Activated naive CD8-positive, alpha-beta T cell treated with anti-CD3 and anti-CD28 coated beads for 36 hours (primary cell): ENCODE measurements around the gene SEMA4D. TPM values are rescaled to one million over a fixed set of nuclear protein-coding genes. Genes with fewer than 3 reads are reported as not detected.
A peak's percentile ranks its signal among the peaks of the same experiment; 100 is the strongest.

Experiments
- DNase-seq: peaks from one replicate; pipeline ENCODE4 v3.0.0; 2021
- H3K27ac Mint-ChIP-seq: one replicate; pipeline ENCODE4 v1.8.0; 2022; ENCODE audit warnings: mild to moderate bottlenecking, moderate library complexity, mixed read lengths
- H3K27me3 Mint-ChIP-seq: one replicate; pipeline ENCODE4 v1.8.0; 2022; ENCODE audit warnings: mild to moderate bottlenecking, mixed read lengths
- H3K36me3 Mint-ChIP-seq: one replicate; pipeline ENCODE4 v1.8.0; 2021; ENCODE audit warnings: mild to moderate bottlenecking, mixed read lengths
- H3K4me1 Mint-ChIP-seq: one replicate; pipeline ENCODE4 v1.8.0; 2021; ENCODE audit warnings: mixed read lengths
- H3K4me3 Mint-ChIP-seq: one replicate; pipeline ENCODE4 v1.8.0; 2022; ENCODE audit warnings: mild to moderate bottlenecking, moderate library complexity, mixed read lengths
- H3K9me3 Mint-ChIP-seq: one replicate; pipeline ENCODE4 v1.8.0; 2022; ENCODE audit warnings: mixed read lengths
- total RNA-seq, 2 experiments: library from RNA; stranded (reverse); gene quantifications; one replicate each; pipeline ENCODE4 v1.2.3, GENCODE V29; 2021

SEMA4D gene
- total RNA-seq: 100 to 1,000 TPM; 239 to 245 TPM

GRCh38 chr9:89497978-89498851 lies at the start of gene SEMA4D:
Gene SEMA4D, minus strand, starts transcription at chr9:89498113. Its CDS starts 92,657 bp downstream, at chr9:89405456.
- no peaks in the 10 kb centered on the region for H3K9me3 Mint-ChIP-seq
- peaks cover 68% of the 10 kb centered on the region for H3K4me1 Mint-ChIP-seq
- H3K27ac Mint-ChIP-seq: peak within 1 kb of the TSS; percentile 92
- H3K27me3 Mint-ChIP-seq: no peaks in the 10 kb centered on the region
- H3K4me3 Mint-ChIP-seq: peak within 1 kb of the TSS; percentile 89
- DNase-seq: peak; percentile 58
- H3K36me3 Mint-ChIP-seq: peaks cover 28% of the 10 kb centered on the region

GRCh38 chr9:89547000-89547399 lies 49.1 kb upstream of the SEMA4D start:
- H3K27ac Mint-ChIP-seq: no peak overlapping the region
- DNase-seq: no peak
- peaks cover 15% of the 10 kb centered on the region for H3K36me3 Mint-ChIP-seq
- H3K27me3 Mint-ChIP-seq: no peaks in the 10 kb centered on the region
- peaks cover 26% of the 10 kb centered on the region for H3K4me1 Mint-ChIP-seq
- no peak overlapping the region for H3K4me3 Mint-ChIP-seq
- peaks cover 19% of the 10 kb centered on the region for H3K9me3 Mint-ChIP-seq

- no peak overlapping the region for H3K4me3 Mint-ChIP-seq
- peaks cover 15% of the 10 kb centered on the region for H3K36me3 Mint-ChIP-seq
- peaks cover 41% of the 10 kb centered on the region for H3K4me1 Mint-ChIP-seq
- no peak for DNase-seq
- no peak overlapping the region for H3K27ac Mint-ChIP-seq
- H3K27me3 Mint-ChIP-seq: no peaks in the 10 kb centered on the region
- H3K9me3 Mint-ChIP-seq: peaks cover 19% of the 10 kb centered on the region
Observed at GRCh38 chr9:89544279-89544661, 46.4 kb upstream of the SEMA4D start.

- H3K4me1 Mint-ChIP-seq: peaks cover 41% of the 10 kb centered on the region
- no peak overlapping the region for H3K4me3 Mint-ChIP-seq
- H3K9me3 Mint-ChIP-seq: peaks cover 19% of the 10 kb centered on the region
- DNase-seq: no peak
- H3K27ac Mint-ChIP-seq: no peak overlapping the region
- H3K27me3 Mint-ChIP-seq: no peaks in the 10 kb centered on the region
- H3K36me3 Mint-ChIP-seq: peaks cover 15% of the 10 kb centered on the region
Observed at GRCh38 chr9:89543621-89544278, 45.8 kb upstream of the SEMA4D start.

GRCh38 chr9:89543111-89543510 lies 45.2 kb upstream of the SEMA4D start:
- Mint-ChIP-seq H3K36me3 (peaks cover 15% of the 10 kb centered on the region), H3K27ac (no peak overlapping the region), H3K4me1 (peaks cover 44% of the 10 kb centered on the region), H3K4me3 (no peak overlapping the region), H3K9me3 (peaks cover 19% of the 10 kb centered on the region), H3K27me3 (no peaks in the 10 kb centered on the region)
- no peak for DNase-seq

GRCh38 chr9:89542401-89543021 lies 44.6 kb upstream of the SEMA4D start:
- DNase-seq: no peak
- Mint-ChIP-seq H3K9me3 (peaks cover 19% of the 10 kb centered on the region), H3K4me1 (peaks cover 48% of the 10 kb centered on the region), H3K27ac (no peak overlapping the region), H3K27me3 (no peaks in the 10 kb centered on the region), H3K36me3 (peaks cover 15% of the 10 kb centered on the region), H3K4me3 (no peak overlapping the region)

GRCh38 chr9:89541798-89542197 lies 43.9 kb upstream of the SEMA4D start:
- Mint-ChIP-seq H3K27ac (no peak overlapping the region), H3K36me3 (peaks cover 15% of the 10 kb centered on the region)

GRCh38 chr9:89539374-89539773 lies 41.5 kb upstream of the SEMA4D start:
- no peaks in the 10 kb centered on the region for H3K27me3 Mint-ChIP-seq
- H3K4me3 Mint-ChIP-seq: no peak overlapping the region
- H3K9me3 Mint-ChIP-seq: peaks cover 3% of the 10 kb centered on the region
- H3K4me1 Mint-ChIP-seq: peaks cover 76% of the 10 kb centered on the region
- peaks cover 7% of the 10 kb centered on the region for H3K36me3 Mint-ChIP-seq
- DNase-seq: no peak
- peak overlapping the region; percentile 68 for H3K27ac Mint-ChIP-seq

More at GRCh38 chr9:89541798-89542197, 43.9 kb upstream of the SEMA4D start:
- H3K9me3 Mint-ChIP-seq: peaks cover 19% of the 10 kb centered on the region
- no peaks in the 10 kb centered on the region for H3K27me3 Mint-ChIP-seq
- no peak overlapping the region for H3K4me3 Mint-ChIP-seq
- no peak for DNase-seq
- peaks cover 55% of the 10 kb centered on the region for H3K4me1 Mint-ChIP-seq

GRCh38 chr9:89538871-89539270 lies 41.0 kb upstream of the SEMA4D start:
- no peak overlapping the region for H3K4me3 Mint-ChIP-seq
- no peaks in the 10 kb centered on the region for H3K9me3 Mint-ChIP-seq
- peaks cover 7% of the 10 kb centered on the region for H3K36me3 Mint-ChIP-seq
- no peaks in the 10 kb centered on the region for H3K27me3 Mint-ChIP-seq
- H3K27ac Mint-ChIP-seq: peak overlapping the region; percentile 93
- no peak for DNase-seq
- peaks cover 77% of the 10 kb centered on the region for H3K4me1 Mint-ChIP-seq

GRCh38 chr9:89537166-89537565 lies 39.3 kb upstream of the SEMA4D start:
- Mint-ChIP-seq H3K27me3 (no peaks in the 10 kb centered on the region), H3K36me3 (peaks cover 7% of the 10 kb centered on the region), H3K27ac (peak overlapping the region; percentile 93), H3K4me3 (peak overlapping the region; percentile 47), H3K4me1 (peaks cover 86% of the 10 kb centered on the region), H3K9me3 (no peaks in the 10 kb centered on the region)
- DNase-seq: no peak

GRCh38 chr9:89536600-89536999 lies 38.7 kb upstream of the SEMA4D start:
- peak overlapping the region; percentile 93 for H3K27ac Mint-ChIP-seq
- peaks cover 7% of the 10 kb centered on the region for H3K36me3 Mint-ChIP-seq
- no peaks in the 10 kb centered on the region for H3K9me3 Mint-ChIP-seq
- no peaks in the 10 kb centered on the region for H3K27me3 Mint-ChIP-seq
- peak overlapping the region; percentile 47 for H3K4me3 Mint-ChIP-seq
- H3K4me1 Mint-ChIP-seq: peaks cover 87% of the 10 kb centered on the region
- DNase-seq: peak; percentile 41

GRCh38 chr9:89536145-89536574 lies 38.2 kb upstream of the SEMA4D start:
- Mint-ChIP-seq H3K9me3 (peaks cover under 1% of the 10 kb centered on the region), H3K4me1 (peaks cover 87% of the 10 kb centered on the region), H3K36me3 (peaks cover 7% of the 10 kb centered on the region), H3K27me3 (no peaks in the 10 kb centered on the region), H3K4me3 (peak overlapping the region; percentile 62), H3K27ac (peak overlapping the region; percentile 90)
- DNase-seq: no peak

- Mint-ChIP-seq H3K4me1 (peaks cover 91% of the 10 kb centered on the region), H3K4me3 (peak overlapping the region; percentile 62), H3K36me3 (peaks cover 14% of the 10 kb centered on the region), H3K27ac (peak overlapping the region; percentile 90), H3K9me3 (peaks cover 5% of the 10 kb centered on the region), H3K27me3 (no peaks in the 10 kb centered on the region)
- no peak for DNase-seq
Observed at GRCh38 chr9:89535461-89535860, 37.5 kb upstream of the SEMA4D start.

- H3K27me3 Mint-ChIP-seq: no peaks in the 10 kb centered on the region
- DNase-seq: no peak
- H3K36me3 Mint-ChIP-seq: peaks cover 14% of the 10 kb centered on the region
- H3K4me1 Mint-ChIP-seq: peaks cover 95% of the 10 kb centered on the region
- peak overlapping the region; percentile 90 for H3K27ac Mint-ChIP-seq
- peaks cover 5% of the 10 kb centered on the region for H3K9me3 Mint-ChIP-seq
- peak overlapping the region; percentile 49 for H3K4me3 Mint-ChIP-seq
Observed at GRCh38 chr9:89534515-89535287, 36.8 kb upstream of the SEMA4D start.
